Endometrial microvascular endothelial cells (primary cell): ENCODE data around the gene CNTNAP2. TPM values are rescaled to one million over a fixed set of nuclear protein-coding genes. Genes with fewer than 3 reads are reported as not detected.

Source experiments
- in situ Hi-C: cut with HindIII; loops from 2 replicates; pipeline ENCODE4 v1.10.0; 2017; ENCODE audit warnings: low sequenced_read_pairs, low pct_unique_long_range_greater_than_20kb; ENCODE audit errors: inconsistent ontology term
- total RNA-seq: library from RNA; depleted of rRNA; stranded (reverse); fragments of >200 nt; gene quantifications from one replicate; pipeline ENCODE4 v1.2.3, GENCODE V29; 2015; ENCODE audit errors: inconsistent ontology term

CNTNAP2 gene
- total RNA-seq, 1 donor from 2014 or later, result not detected

DNA sequence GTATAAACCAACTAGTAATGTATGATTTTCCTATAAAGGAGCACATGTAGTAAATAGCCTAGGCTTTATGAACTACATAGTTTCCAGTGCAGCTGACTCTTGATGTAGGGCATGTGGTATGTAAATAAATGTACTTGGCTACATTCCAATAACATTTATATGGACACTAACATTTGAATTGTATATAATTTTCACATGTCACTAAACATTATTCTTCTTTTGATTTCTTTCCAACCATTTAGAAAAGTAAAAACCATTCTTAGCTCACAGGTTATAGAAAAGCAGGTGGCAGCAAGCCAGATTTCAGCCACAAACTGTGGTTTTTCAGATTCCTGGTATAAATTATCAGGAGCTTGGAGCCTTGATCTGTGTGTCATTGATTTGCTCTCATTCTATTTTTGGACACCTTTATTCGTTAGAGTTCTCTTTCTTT lies 1182.0 kb downstream of the CNTNAP2 start:
- in situ Hi-C loops, result no loop called here

DNA sequence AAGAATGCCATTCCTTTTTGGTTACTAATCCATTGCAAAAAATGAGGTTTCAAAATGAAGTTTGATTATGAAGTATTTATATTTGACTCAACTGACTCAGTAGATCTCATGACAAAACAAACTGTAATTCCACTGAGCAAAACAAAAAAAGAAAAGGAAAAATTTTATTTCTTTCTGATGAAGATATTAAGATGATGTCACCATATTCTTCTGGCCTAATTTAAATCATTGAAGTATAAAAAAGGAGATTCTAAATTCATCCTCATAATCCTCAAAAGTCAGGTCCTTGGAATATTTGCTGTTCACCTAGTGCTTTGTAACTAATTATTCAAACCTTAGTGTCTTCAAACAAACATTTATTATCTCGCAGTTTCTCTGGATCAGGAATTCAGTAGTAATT lies 1183.7 kb downstream of the CNTNAP2 start:
- in situ Hi-C loops, result no loop called here

DNA sequence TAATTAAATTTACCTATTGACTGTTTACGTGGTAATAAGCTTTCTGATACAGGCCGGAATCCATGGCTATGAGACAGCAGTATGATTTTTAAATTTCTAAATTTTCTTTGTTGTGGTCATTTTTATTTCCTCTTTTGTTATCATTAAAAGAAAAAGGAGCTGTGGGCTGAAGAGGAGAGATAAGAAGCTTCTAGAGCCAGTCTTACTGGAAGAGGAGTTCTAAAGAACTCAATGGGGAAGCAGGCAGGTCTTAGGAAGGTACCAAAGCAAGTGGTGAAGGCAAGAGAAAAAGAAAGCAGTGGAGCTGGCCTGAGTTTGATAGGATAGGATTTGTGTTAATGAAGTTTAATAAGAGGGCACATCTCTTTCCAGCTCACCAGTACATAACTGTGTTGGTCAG lies 1187.8 kb downstream of the CNTNAP2 start:
- in situ Hi-C loops, result no loop called here

DNA sequence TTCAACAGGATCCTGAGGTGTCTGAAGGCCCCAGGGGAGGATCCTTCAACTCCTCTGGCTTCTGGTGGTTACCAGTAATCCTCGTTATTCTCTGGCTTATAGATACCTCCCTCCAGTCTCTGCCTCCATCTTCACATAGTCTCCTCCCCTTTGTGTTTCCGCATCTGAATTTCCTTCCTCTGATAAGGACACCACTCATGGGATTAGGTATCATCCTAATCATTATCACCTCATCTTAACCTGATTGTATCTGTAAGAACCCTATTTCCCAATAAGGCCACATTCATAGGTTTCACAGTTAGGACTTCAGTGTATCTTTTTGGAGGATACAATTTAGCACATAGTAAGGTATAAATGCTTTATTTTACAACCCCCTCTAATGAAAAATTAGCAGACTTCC lies 1189.2 kb downstream of the CNTNAP2 start:
- in situ Hi-C loops, result no loop called here

DNA sequence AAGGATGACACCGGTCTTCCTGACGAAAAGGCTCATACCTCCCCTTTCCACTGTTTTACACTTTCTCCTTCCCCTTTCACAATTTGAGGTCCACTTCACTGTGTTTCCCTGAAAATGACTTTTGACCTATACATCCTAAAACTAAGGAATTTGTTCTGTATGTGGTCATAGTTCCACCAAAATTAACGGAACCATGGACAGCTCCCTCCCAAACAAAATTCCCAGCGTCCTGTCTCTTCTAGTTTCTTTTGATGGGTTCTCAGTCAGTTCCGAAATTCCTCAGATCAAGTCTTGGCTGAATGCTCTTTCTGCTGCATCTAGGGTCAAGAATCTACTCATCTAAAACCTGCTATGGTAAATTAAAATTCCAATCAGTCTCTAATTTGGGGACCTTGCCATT lies 1191.9 kb downstream of the CNTNAP2 start:
- in situ Hi-C loops, result no loop called here

GRCh38 chr7:147311336-147311735 lies 1194.7 kb downstream of the CNTNAP2 start:
- in situ Hi-C loops, result no loop called here

DNA sequence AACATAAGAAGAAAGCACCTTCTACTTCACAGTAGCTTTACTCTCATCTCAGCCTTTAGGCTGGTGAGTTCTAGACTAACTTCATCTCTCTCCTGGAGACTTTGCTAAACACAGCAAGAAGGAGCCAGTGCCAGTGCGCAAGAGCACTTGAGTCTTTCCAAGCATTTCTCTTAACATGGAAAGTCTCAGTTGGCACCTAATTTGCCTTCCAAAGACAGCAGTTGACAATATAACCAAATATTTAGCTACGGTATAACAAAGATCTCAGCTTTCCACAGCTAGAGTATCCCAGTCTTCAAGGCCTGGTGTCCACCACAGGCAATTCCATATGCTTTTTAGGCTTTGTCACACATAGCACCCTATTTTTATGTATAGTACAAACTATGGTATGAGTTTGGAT lies 1204.9 kb downstream of the CNTNAP2 start:
- in situ Hi-C loops, result no loop called here

DNA sequence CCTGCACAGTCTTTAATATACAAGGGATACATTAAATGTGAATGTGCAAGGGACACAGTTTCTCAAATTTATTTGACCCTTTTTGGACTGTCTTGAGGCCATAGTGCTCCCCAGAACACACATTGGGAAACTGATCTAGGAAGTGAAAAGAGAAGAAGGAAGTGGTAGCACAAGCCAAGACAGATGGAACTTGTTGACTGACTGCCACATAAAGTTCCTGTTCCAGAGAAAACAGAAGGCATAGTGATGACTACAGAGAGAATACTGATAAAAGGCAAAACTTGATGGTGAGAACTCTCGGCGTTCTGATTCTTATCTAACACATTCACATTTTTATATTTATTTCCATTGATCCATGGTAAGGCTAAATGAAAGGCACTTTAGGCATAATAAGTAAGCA lies 1216.4 kb downstream of the CNTNAP2 start:
- in situ Hi-C loops, result no loop called here

GRCh38 chr7:147363101-147363500 lies 1246.5 kb downstream of the CNTNAP2 start:
- in situ Hi-C loops, result no loop called here

GRCh38 chr7:147376192-147376591 lies 1259.6 kb downstream of the CNTNAP2 start:
- in situ Hi-C loops, result no loop called here

DNA sequence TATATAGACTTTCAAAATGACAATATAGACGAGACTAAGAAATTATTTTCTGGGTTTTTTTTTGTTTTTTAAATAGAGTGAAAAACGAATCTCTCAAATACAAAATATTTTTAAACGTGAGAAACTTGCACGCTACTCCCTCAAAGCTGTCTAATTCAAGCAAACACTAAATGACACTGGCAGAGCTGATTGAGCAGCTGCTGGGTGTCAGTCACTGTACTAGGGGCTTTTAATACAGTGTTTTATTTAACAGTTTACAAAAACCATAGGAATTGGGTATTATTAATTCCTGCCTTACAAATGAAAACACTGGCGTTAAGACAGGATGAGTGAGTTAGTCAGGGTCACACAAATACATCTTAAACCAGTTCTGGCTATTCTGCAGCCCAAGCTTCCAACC lies 1264.3 kb downstream of the CNTNAP2 start:
- in situ Hi-C loops, result no loop called here

GRCh38 chr7:147394329-147394728 lies 1277.7 kb downstream of the CNTNAP2 start:
- in situ Hi-C loops, result no loop called here

DNA sequence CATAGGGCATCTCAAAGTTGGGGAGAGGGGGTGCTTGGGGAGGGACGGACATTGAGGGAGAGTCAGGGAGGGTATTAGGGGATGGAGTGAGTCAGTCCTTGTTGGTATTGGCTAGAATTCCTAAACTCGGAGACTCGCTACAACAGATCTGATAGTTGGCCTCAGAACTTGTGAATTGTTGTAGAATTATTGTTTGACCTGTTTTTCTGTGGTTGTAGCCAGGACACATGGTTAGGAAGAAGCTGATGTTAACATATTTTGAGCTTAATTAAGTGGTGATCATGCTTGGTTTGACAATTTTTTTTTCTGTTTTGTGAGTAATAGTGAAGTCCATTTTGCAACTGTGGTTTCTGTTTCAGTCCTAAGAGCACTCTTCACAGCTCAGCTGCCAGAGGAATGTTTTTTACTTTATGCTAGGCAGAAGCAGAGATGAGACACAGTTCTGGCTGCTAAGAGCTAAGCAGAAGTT lies 1283.7 kb downstream of the CNTNAP2 start:
- in situ Hi-C loops, result no loop called here

- in situ Hi-C loops, result no loop called here
Observed at GRCh38 chr7:147400925-147401324, 1284.3 kb downstream of the CNTNAP2 start.

DNA sequence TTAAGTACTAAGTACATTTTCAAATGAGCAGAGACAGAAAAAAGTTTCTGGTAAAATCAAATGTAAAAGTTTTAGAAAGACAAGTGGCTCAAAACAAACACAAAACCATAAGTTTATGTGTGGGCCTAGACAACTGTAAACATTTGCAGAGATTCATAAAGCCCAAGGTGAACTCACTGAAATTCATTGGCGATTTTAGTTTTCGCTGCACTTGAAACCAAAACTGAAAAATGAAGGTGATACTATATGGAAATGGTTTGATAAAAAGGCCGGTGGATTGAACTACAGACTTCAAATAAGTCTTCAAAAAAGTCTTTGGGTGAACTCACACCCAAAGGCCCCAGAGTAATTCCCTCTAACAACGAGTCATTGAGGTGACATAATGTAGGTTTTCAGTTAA lies 1289.0 kb downstream of the CNTNAP2 start:
- in situ Hi-C loops, result no loop called here

DNA sequence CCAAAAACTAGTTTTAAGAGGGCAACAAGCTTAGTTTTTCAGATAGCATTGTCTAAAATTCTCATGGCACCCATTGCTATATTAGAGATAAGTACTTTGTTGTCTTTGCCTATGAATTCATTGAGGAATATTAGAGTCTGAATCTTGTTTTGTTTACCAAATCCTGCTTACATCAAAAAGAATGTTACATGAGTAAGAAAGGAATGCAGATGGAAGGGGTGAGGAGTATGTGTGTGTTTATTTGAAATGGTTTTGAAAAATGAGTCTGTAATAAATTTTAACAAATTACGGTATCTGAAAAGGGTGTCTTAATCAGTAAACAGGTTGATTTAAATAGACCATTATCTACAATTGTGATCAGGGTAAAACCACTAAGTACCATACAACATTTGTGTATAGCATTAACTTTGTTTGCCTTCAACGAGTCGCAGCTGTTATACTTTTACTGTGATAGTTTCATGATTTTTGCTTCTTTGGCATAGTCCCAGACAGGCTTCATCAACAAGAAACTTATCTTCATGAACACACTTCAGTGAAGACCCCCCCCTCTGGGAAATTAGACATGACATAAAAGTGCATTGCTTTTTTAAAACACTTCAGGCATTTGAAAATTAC lies 1290.0 kb downstream of the CNTNAP2 start:
- in situ Hi-C loops, result no loop called here

GRCh38 chr7:147411096-147411495 lies 1294.5 kb downstream of the CNTNAP2 start:
- in situ Hi-C loops, result no loop called here

DNA sequence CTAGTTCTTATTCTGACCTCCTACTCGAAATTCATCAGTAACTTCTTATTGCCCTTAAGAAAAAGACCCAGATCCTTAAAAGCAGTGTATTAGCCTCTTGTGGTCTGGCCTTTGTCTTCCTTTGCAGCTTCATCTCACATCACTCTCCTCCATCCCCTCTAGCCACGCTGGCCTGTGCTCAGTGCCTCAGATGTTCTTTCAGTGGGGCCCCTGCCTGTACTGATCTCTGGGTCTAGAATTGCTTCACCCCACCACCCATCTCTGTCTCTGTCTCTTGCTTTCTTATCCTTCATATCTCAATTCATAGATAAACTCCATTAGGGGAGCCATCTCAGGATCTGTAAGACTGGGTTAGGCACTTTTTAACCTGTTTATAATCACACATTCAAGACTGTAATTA lies 1295.5 kb downstream of the CNTNAP2 start:
- in situ Hi-C loops, result no loop called here

DNA sequence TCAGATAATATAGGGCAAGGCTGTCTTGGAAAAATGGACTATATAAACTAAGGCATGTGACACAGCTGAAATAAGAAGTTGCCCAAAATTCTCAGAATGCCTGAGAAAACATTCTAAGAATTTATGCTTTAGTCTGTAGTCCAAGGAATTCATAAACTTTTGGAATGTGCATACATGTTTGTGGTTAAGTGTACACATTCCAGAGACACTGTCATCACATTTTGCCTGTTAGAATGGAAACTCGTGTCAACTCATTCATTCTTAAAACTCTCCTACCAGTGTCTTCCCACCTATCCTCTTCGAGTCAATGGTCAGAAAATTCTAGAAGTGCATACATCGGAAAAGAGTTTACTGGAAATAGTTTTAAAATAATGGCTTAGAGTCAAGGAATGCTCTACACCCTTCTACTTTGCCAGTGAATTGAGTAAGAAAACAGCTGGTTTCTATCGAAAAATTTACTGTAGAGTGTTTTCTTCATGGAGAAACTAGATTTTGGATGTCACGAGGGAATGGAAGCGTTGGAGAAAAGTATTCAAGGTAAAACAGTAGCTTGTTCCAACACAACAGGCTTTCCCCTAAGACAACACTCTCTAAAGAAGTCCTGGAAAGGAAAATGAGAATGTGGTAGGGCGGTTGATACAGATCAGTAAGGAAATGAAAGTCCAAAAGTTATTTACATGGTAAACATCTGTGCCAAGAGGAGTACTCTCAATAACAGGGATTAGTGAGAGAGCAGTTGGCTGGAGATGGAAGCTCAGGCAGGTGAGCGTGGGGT lies 1296.4 kb downstream of the CNTNAP2 start:
- in situ Hi-C loops, result no loop called here

DNA sequence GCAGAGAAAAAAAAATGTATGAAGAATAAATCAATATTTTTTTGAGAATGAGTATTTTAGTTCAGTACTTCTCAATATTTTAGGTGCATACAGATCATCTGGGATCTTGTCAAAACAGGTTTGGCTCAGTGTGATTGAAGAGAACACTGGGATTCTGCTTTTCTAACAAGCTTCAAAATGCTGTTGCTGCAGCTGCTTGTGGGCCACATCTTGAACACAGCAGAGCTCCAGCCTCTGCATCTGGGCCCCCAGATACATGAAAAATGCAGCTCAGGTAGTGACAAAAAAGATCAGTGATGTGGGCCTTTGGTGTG lies 1296.9 kb downstream of the CNTNAP2 start:
- in situ Hi-C loops, result no loop called here

DNA sequence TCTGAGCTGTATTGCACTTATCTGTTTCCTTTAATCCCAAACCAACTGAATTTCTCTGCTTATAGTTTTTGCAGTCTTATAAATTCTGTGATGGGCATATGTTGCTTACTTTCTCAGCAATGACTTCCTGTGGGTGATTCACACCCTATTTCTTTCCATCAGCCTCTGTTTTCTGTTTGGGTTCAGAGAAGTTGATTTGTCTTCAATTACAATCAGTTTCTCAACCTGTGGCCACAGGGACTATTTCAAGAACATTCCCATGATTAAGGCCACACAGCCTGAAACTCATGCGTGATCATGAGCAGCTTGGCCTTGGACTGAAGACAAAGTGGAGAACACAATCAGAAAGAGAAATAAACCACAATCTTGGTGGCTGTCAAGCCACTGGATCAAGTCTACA lies 1299.4 kb downstream of the CNTNAP2 start:
- in situ Hi-C loops, result no loop called here
